HG02610 (cell line): ENCODE results near the gene SDR9C7.
"Not testable (repeated sequence)": the region's sequence is repeated elsewhere in the genome, so short reads cannot be mapped to it uniquely, and the experiment has no call there.

ENCODE experiments used
- ATAC-seq: cut with Tn5 transposase; IDR thresholded peaks from one replicate; pipeline ENCODE4 v1.9.1; 2021; ENCODE audit warnings: mild to moderate bottlenecking, moderate library complexity; ENCODE audit not compliant: unreplicated experiment

SDR9C7 gene

DNA sequence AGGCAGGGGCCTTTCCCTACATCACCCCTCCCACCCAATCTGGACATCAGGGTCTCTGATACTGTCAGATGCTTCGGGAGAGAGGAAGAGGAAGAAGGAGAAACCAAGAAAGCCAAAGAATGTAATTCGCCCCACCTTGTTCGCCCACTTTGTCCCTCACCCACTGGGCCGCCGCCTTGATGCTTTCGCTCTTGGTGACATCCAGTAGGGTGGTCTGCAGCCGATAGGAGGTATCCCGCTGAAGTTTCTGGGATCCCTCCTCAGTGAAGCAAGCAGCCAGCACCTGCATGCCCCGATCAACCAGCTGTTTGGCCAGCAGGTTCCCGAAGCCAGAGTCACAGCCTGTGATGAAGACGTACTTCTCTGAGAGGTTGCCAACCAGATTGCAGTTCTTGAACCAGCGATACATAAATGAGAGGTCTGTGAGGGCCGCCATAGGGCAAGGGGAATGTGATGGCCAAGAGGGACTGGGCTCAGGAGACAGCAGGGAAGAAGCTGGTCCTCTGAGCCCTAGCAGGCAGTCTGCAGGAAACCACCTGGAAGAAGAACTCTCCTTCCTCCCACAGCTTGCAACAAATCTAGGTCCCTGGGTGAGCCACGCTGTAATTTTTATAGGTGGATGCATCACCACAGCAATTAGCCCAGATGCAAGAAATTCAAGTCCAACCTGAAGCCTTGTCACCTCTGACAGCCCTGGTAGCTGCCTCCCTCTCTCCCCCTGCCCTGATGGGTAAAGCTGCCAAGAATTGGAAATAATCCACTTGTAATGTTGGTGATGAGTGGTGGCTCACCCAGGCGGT lies at the start of gene SDR9C7:
TSS of gene SDR9C7 (minus strand) at position 583 of the 800 bp plus-strand sequence. CDS start at position 436, 147 bp downstream.
- ATAC-seq: no peak

DNA sequence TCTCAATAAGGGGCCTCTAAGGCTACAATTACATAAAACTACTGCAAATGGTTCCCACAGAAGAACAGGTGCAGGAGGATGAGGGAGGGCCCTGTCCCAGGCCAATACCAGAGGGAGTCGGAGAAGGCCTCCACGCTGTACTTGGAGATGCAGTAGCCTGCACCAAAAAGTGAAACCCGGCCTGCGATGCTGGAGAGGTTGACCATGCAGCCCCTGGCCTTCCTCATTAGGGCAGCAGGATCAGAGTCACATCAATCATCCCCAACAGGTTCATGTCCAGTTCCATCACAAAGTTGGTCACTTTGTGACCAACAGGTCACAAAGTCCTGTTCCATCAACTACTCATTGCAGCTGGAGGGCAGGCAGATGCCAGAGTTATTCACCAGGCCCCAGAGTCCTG lies 49.2 kb upstream of the SDR9C7 start:
- no peak for ATAC-seq

DNA sequence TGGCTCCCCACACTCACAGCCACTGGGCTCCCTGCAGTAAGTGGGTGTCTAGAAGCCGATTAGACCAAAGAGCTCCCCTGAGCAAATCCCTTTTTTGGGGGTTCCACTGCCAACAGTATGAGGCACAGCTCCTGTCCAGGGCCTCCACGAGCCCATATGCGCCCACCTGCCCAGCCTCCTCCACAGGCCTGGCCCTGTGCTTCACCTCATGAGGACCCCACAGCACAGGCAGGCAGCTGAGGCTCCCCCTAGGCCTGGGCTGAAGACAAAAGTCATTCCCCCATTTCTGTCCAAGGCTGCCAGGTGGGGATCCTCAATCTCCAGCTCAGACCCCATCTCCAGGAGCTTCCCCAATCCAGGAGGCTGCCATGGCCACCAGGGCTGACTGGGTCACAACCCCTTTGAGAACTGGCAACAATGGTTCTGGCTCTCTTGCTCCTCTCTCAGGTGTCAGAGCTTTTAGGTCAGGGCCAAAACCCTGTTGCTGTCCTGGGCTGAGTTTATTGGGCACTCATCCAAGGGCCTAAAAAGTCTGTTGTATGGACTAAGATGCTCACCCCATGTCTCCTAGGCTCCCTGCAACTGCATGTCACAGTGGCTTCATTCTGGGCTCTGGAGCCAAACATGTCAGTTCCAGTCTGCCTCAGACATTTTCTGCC lies 48.5 kb upstream of the SDR9C7 start:
- not testable (repeated sequence) for ATAC-seq

DNA sequence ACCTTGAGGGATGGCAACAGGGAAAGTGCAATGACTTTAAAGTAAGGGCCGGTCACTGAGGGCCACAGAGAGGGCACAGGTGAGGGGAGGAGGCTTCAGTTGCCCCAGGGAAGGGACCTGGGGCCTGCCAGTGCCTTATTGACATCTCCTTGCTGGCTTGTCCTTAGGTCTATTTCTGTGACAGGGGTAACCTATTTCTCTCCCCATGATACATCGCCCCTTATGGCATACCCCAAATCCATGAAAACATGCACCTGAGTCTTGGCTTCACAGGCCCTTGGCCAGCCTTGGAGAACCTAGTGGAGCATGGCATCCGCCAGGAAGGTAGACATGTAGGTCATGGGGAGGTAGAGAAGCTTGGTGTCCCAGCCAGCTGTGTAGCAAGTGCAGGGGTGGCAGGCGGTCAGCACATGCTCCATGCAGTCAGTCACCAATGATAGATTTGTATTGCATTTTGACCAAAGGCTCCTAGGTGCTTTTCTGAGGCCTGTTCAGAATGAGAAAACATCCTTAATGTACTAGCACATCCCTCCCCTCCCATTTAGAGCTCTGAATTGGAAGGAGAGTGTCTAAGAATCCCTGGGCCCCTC lies 46.8 kb upstream of the SDR9C7 start:
- no peak for ATAC-seq

DNA sequence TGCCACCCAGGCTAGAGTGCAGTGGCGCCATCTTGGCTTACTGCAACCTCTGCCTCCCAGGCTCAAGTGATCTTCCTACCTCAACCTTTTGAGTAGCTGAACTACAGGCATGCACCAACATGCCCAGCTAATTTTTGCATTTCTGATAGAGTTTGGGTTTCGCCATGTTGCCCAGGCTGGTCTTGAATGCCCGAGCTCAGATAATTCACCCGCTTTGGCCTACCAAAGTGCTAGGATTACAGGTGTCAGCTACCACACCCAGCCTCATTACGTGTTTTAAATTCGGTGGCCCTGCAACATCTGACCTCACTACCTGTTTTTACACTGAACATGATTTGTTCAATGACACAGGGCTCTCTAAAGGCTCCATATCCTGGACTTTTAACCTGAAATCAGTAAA lies 46.1 kb upstream of the SDR9C7 start:
- ATAC-seq: no peak

DNA sequence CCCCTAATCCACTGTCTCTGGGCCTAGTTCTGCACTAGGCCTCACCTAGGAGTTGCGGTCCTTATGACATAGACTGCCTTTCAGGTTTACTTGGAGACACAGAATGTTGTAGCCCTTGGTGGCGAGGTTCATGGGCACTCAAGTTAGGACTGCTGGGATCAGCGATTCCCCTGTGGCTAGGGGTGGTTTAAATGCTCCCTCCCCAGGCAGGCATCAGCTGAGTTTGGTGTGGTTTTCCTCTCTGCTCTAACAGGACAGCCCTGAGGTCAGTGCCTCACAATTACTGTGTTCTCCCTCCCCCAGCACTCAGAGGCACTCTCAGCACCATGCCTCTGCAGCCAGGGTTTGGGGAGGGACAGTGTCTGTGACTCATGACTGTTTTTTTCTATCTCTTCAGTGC lies 45.4 kb upstream of the SDR9C7 start:
- ATAC-seq: no peak

DNA sequence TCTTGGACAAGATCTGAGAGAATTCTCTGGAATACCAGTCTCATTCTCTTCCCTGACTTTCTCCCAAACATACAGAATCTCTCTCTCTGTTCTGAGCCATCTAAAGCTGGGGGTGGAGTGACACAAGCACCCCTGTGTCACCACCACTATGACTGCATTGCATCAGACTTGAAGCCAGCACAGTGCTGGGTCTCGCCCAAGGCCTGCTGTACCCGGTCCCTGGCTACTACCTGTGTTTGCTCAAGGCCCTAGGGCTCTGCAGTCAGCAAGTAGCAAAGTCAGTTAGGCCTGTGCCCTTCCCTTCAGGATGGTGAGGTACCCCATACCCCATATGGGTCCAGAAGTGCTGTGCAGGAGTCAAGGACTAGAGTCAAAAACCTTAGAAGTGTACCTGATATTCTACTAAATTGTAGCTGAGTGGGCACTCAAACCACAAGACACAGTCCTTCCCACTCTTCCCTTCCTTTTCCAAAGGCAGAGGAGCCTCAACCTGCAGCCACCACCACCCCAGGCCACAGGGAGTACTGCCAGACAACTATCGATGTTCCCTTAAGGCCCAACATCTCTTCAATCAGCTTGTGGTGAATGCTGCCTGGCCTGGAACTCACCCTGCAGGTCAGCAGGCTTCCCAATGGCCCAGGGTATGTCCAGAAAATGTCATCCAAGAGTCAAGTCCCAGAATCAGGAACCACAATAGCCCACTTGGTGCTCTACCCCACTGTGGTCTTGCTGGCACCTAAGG lies 44.4 kb upstream of the SDR9C7 start:
- no peak for ATAC-seq

DNA sequence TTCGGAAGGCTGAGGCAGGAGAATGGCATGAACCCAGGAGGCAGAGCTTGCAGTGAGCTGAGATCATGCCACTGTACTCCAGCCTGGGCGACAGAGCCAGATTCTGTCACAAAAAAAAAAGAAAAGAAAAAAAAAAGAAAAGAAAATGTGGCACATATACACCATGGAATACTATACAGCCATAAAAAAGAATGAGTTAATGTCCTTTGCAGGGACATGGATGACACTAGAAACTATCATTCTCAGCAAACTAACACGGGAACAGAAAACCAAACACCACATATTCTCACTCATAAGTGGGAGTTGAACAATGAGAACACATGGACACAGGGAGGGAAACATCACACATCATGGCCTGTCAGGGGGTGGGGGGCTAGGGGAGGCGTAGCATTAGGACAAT lies 43.2 kb upstream of the SDR9C7 start:
- not testable (repeated sequence) for ATAC-seq

DNA sequence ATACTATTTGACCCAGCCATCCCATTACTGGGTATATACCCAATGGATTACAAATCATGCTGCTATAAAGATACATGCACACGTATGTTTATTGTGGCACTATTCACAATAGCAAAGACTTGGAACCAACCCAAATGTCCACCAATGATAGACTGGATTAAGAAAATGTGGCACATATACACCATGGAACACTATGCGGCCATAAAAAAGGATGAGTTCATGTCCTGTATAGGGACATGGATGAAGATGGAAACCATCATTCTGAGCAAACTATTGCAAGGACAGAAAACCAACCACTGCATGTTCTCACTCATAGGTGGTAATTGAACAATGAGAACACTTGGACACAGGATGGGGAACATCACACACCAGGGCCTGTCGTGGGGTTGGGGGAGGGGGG lies 40.0 kb upstream of the SDR9C7 start:
- not testable (repeated sequence) for ATAC-seq

DNA sequence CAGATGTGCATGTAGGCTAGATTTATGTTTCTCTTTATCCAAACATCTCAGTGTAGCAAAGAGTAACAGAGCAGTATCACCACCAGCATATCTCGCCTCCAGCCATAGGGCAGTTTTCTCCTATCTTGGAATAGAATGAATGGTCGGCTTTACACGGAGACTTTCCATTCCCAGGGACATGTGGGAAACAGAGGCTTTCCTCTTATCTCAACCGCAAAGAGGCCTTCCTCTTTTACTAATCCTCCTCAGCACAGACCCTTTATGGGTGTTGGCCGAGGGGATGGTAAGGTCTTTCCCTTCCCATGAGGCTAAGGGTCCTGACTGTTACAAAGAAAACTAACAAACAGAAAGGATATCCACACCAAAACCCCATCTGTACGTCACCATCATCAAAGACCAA lies 34.7 kb upstream of the SDR9C7 start:
- ATAC-seq: not testable (repeated sequence)

DNA sequence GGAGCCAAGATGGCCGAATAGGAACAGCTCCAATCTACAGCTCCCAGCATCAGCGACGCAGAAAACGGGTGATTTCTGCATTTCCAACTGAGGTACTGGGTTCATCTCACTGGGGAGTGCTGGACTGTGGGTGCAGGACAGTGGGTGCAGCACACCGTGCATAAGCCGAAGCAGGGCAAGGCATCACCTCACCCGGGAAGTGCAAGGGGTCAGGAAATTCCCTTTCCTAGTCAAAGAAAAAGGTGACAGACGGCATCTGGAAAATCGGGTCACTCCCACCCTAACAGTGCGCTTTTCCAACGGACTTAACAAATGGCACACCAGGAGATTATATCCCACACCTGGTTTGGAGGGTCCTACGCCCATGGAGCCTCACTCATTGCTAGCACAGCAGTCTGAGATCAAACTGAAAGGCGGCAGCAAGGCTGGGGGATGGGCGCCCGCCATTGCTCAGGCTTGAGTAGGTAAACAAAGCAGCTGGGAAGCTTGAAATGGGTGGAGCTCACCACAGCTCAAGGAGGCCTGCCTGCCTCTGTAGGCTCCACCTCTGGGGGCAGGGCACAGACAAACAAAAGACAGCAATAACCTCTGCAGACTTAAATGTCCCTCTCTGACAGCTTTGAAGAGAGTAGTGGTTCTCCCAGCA lies 31.9 kb upstream of the SDR9C7 start:
- not testable (repeated sequence) for ATAC-seq

DNA sequence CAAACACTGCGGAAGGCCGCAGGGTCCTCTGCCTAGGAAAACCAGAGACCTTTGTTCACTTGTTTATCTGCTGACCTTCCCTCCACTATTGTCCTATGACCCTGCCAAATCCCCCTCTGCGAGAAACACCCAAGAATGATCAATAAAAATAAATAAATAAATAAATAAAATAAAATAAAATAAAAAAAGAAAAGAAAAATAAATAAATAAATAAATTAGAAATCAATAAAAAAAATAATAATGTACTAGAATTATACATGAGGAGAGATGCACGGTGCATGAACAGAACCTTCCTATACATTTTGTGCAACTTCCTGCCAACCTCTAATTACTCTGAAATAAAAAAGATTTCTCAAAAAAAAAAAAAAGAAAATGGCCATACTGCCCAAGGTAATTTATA lies 30.9 kb upstream of the SDR9C7 start:
- not testable (repeated sequence) for ATAC-seq

DNA sequence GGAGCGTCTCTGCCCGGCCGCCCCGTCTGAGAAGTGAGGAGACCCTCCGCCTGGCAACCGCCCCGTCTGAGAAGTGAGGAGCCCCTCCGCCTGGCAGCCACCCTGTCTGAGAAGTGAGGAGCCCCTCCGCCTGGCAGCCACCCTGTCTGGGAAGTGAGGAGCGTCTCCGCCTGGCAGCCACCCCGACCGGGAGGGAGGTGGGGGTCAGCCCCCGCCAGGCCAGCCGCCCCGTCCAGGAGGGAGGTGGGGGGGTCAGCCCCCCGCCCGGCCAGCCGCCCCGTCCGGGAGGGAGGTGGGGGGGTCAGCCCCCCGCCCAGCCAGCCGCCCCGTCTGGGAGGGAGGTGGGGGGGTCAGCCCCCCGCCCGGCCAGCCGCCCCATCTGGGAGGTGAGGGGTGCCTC lies 29.3 kb upstream of the SDR9C7 start:
- not testable (repeated sequence) for ATAC-seq

DNA sequence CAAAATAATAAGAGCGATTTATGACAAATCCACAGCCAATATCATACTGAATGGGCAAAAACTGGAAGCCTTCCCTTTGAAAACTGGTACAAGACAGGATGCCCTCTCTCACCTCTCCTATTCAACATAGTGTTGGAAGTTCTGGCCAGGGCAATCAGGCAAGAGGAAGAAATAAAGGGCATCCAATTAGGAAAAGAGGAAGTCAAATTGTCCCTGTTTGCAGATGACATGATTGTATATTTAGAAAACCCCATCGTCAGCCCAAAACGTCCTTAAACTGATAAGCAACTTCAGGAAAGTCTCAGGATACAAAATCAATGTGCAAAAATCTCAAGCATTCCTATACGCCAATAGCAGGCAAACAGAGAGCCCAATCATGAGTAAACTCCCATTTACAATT lies 28.0 kb upstream of the SDR9C7 start:
- ATAC-seq: not testable (repeated sequence)

DNA sequence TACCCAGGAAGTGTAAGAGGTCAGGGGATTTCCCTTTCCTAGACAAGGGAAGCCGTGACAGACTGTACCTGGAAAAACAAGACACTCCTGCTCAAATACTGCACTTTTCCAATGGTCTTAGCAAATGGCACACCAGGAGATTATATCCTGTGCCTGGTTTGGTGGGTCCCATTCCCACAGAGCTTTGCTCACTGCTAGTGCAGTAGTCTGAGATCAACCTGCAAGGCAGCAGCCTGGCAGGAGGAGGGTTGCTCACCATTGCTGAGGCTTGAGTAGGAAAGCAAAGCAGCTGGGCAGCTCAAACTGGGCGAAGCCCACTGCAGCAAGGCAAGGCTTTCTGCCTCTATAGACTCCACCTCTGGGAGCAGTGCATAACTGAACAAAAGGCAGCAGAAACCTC lies 24.2 kb upstream of the SDR9C7 start:
- ATAC-seq: no peak

DNA sequence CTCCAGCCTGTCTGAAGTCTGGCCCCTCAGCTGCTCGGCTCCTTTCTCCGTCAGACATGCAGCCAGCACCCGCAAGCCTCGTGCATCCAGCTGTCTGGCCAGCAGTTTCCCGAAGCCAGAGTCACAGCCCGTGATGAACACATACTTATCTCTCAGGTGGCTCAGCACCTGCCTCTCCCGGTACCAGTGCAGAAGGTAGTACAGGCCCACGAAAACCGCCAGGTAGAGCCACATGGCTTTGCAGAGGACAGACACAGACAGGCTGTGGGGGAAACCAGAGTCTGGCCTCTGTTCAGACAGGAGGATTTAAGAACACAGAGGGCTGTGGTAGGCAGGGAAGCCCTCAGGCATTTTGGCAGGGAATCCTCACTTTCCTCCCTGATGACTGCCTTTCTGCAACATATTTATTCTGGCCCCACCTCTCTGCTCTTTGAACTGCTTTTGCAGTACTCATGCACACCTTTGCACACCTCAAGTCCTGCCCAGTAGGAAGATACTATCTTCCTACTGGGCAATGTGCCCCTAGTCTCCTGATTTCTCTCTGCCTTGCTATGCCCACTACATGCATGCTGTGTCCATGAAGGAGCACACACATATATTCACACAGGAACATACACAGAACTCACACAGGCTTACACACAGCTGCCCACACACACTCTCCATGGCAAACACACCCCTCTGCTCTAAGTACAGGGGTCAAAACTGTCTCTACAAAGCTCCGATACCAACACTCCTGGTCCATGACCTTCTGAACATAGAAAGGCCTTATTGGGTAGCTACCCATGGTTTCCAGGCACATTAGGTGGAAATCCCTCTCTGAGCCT lies 23.2 kb upstream of the SDR9C7 start, which contains the start of gene RDH16:
TSS of gene RDH16 (minus strand) at position 380 of the 824 bp plus-strand sequence. CDS start at position 234, 146 bp downstream.
- ATAC-seq: no peak

DNA sequence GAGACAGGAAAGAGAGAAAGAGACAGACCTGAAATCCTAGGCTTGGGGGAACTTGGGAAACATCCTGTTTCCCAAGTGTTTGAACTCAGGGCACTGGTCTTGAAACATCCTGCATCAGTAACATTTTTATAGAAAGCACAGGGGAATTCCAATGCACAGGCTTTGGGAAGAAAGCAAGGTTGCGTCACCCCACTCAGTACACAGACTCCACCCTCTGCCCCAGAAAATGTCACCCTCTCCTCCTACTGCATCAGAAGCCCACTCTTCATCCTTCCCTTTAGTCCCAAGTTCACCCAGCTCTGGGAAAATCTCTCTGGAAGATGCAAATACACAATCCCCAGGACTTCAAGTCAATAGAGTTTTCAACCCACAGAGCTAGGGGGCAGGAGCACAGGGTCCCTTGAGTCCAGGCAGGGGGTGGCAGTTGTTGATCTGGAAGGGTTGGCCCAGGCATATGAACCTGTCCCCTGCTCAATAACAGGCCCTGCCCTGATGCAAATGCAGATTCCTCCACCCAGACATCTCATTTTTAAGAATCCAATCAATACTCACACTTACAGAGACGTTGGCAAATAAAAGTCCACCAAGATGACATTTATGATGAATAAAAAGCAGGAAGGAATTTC lies 21.5 kb upstream of the SDR9C7 start:
- ATAC-seq: no peak

DNA sequence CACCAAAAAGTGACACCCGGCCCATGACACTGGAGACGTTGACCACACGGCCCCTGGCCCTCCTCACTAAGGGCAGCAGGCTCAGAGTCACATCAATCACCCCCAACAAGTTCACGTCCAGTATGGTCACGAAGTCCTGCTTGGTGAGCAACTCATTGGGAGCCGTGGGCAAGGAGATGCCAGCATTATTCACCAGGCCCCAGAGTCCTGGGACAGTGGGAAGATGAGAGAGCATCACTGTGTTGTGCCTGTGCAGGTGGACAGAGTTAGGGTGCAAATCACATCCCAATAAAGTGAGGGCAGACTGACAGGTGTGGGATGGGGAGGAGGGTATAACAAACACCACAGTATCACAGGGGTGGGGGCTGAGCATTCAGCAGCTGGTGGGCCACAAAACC lies 20.7 kb upstream of the SDR9C7 start:
- no peak for ATAC-seq
